Brain microvascular endothelial cell (primary cell): ENCODE data around the gene NDUFA11.

Experiments
- DNase-seq: peaks from one replicate; pipeline ENCODE4 v3.0.0-alpha.2; 2020
- H3K27ac ChIP-seq: fragments of 250-450 bp; sonication (Bioruptor Pico); 2 replicates; pipeline ENCODE4 v1.5.1; 2020; ENCODE audit warnings: mild to moderate bottlenecking, moderate library complexity
- H3K27me3 ChIP-seq: fragments of 250-450 bp; sonication (Bioruptor Pico); replicated peaks from 2 replicates; pipeline ENCODE4 v1.5.1; 2020; ENCODE audit warnings: mild to moderate bottlenecking
- H3K36me3 ChIP-seq: fragments of 250-450 bp; sonication (Bioruptor Pico); replicated peaks from 2 replicates; pipeline ENCODE4 v1.5.1; 2020; ENCODE audit warnings: mild to moderate bottlenecking
- H3K4me3 ChIP-seq: 2 replicates; pipeline ENCODE4 v1.5.1; 2011; ENCODE audit warnings: low read depth, mild to moderate bottlenecking, control low read depth, low read length, moderate library complexity
- CTCF ChIP-seq: IDR thresholded peaks from 2 replicates; pipeline ENCODE4 v1.5.1; 2011; ENCODE audit warnings: low read depth, mild to moderate bottlenecking, moderate library complexity, low read length, control low read depth, inconsistent platforms; ENCODE audit errors: missing control alignments
- in situ Hi-C: cut with HindIII; loops from 2 replicates; pipeline ENCODE4 v1.10.0; 2017; ENCODE audit warnings: low sequenced_read_pairs, low pct_ligation_motif_present

The NDUFA11 gene

GRCh38 chr19:5941673-5942072, 38.1 kb upstream of the NDUFA11 start:
- H3K27me3 ChIP-seq = no peaks in the 10 kb centered on the region
- TF ChIP-seq CTCF = no peak
- H3K27ac ChIP-seq = no peak overlapping the region
- peaks cover 17% of the 10 kb centered on the region for H3K36me3 ChIP-seq
- DNase-seq = no peak
- H3K4me3 ChIP-seq = no peak overlapping the region
- in situ Hi-C loops = no loop called here

GRCh38 chr19:5940260-5941208, 36.9 kb upstream of the NDUFA11 start:
- no peak for TF ChIP-seq CTCF
- H3K27me3 ChIP-seq = no peaks in the 10 kb centered on the region
- no peak overlapping the region for H3K27ac ChIP-seq
- peaks cover 17% of the 10 kb centered on the region for H3K36me3 ChIP-seq
- DNase-seq = no peak
- no peak overlapping the region for H3K4me3 ChIP-seq
- in situ Hi-C loops = no loop called here

DNA sequence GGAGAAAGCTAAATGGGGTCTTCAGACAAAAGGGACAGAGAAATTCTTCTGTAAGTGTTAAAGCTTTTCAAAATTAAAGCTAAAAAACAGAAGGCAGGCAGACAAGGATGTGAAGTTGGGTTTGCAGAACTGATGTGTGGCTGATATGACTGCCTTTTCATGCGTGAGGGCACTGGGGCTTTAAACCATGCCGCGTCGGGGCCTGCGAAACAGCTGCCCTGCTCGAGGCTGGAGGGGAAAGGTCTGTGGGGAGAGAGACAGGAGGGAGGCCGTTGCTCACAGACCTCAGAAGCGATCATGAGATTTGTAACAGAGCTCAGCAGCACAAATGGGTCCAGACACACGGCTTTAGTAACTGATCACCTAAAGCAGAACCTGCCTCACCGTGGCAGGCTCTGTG, 34.0 kb upstream of the NDUFA11 start:
- in situ Hi-C loops = no loop called here
- H3K36me3 ChIP-seq = peaks cover 25% of the 10 kb centered on the region
- TF ChIP-seq CTCF = no peak
- no peaks in the 10 kb centered on the region for H3K27me3 ChIP-seq
- H3K27ac ChIP-seq = no peak overlapping the region
- DNase-seq = no peak
- no peak overlapping the region for H3K4me3 ChIP-seq

GRCh38 chr19:5936292-5936592, 32.7 kb upstream of the NDUFA11 start:
- no peak for TF ChIP-seq CTCF
- no peak for DNase-seq
- H3K36me3 ChIP-seq = peaks cover 27% of the 10 kb centered on the region
- H3K27me3 ChIP-seq = no peaks in the 10 kb centered on the region
- in situ Hi-C loops = no loop called here
- no peak overlapping the region for H3K4me3 ChIP-seq
- H3K27ac ChIP-seq = no peak overlapping the region

- H3K4me3 ChIP-seq = no peak overlapping the region
- DNase-seq = no peak
- H3K36me3 ChIP-seq = peaks cover 27% of the 10 kb centered on the region
- H3K27ac ChIP-seq = no peak overlapping the region
- no peak for TF ChIP-seq CTCF
- H3K27me3 ChIP-seq = no peaks in the 10 kb centered on the region
- in situ Hi-C loops = no loop called here
Measured at GRCh38 chr19:5935473-5936291, 32.1 kb upstream of the NDUFA11 start.
